ENCODE measurements around the gene ERMP1.

- TF ChIP-seq TAF1 (IDR thresholded peaks at IDR 0.05; ENCODE audit: borderline replicate concordance, low read depth, low read length): no peak
- no peak for TF ChIP-seq POLR2A (IDR thresholded peaks at IDR 0.05; ENCODE audit: low read depth, low read length)
These were observed 45.1 kb downstream of the ERMP1 start for GRCh38 chr9:5787759-5788302.

All from GM12892 (cell line).